Body of pancreas (tissue), 4 donors: Measurements from ENCODE around the gene PKP1.

Source experiments
- CTCF ChIP-seq, 7 experiments: fragments of 450-650 bp in 4 of 7; fragments of 200-600 bp in 3 of 7; sonication (generic) in 3 of 7; IDR thresholded peaks; one replicate each; pipeline ENCODE4 v1.5.1; 2016 to 2019; ENCODE audit warnings: antibody characterized with exemption in 7 of 7
- POLR2A ChIP-seq, 3 donors: fragments of 450-650 bp; IDR thresholded peaks; one replicate each; pipeline ENCODE4 v1.6.1; 2016; ENCODE audit warnings: antibody characterized with exemption in 3 of 3, mild to moderate bottlenecking in 2 of 3

GRCh38 chr1:201295346-201295745 is 12.0 kb downstream of the PKP1 start:
- no peak for TF ChIP-seq CTCF (IDR thresholded peaks at IDR 0.05)
- no peak for TF ChIP-seq POLR2A (IDR thresholded peaks at IDR 0.05)
